NOMO-1 treated with DMSO at 0.1 percent for 48 hours (cell line): ENCODE measurements around the gene PMVK.
"Not testable (repeated sequence)": the region's sequence is repeated elsewhere in the genome, so short reads cannot be mapped to it uniquely, and the experiment has no call there.

ENCODE experiments used
- DNase-seq: peaks from one replicate; lab custom pipeline; 2025; ENCODE audit not compliant: unreplicated experiment; lab: John Stamatoyannopoulos, UW

The PMVK gene

DNA sequence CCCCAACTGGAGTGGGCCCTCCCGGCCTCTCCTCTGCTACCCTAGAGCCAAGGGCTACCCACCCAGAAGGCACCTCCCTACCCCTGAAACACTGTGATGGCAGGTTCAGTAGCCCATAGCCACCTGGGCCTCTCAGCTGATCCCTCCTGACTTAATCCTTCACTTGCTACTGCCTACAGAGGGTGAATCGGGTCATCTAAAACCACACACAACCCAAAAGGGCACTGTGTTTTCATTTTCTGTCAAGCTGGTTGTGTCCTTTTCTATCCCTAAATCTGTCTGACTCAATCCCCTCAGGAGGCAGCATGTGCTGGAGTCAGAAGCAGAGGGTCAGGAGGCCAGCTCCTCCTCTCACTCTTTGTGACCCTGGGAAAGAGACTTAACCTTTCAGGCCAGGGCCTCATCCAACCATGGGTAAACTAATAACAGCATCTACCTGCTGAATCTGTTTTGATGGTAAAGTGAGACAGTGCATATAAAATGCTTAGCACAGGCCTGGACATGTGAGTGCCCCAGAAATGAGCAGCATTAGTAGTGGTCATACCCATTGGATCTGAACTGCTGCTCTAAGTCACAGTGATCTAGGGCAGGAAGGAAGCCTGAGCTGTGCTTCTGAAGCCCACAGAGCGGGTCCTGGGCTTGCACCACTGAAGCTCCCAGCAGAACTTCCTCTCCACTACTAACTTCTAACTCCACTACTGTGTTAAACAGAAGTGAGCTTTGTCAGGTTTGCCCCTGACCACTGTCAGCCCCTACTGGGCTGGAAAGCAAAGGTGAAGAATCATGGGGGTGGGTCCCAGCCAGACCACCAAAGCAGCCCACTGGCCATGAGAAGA lies 11.0 kb downstream of the PMVK start:
- DNase-seq: no peak

DNA sequence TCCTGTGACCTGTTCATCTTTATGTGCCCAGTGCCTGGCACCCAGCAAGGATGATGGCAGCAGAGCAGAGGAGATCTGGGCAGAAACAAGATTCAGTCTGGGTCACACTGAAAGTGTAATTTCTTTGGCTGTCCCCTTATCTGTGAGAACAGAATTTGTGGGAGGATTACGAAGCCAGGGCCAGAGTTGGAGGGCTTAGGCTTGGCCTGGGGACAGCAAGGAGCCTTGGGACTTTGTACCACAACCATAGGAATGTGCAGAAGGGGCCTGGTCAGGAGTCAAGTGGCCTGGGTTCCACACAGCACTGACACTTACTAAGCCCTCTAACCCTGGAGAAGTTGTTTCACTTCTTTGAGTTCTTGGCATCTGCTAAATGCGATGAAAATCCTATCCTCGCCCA lies 12.8 kb downstream of the PMVK start:
- no peak for DNase-seq

DNA sequence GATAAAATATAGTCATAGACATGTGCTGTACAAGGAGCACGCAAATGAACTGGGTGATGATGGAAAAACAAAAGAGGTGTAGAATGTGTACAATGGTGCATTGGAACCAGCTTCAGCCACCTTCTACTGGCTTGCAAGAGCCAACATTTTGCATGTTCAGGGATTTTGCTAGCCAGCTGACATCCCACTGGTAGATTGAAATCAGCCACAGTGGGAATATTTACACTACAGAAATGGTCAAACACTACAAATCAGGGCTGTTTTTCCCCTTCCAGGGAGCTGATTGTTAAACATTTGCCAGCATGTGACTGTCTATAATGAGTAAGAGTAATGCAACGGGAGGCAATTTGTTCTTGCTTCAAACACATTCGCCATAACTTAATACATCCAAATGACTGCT lies 23.2 kb downstream of the PMVK start:
- DNase-seq: no peak

DNA sequence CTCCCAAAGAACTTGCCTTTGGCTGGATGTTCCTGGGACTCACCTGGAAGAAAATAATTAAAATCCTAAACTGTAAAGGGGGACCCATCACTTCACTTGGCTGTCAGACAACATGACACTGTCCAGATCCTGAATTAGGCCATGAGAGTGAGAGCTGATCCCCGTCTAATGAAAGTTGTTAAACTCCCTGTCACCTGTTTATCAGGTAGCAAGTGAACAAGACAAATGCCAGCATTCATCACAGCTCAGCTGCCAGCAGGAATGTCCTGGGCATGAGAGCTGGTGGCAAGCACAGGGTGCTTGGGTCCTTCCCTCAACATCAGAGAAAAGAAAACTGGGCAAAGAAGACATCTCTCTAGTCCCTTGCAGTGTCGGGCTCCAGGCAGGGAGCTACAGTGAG lies 23.8 kb downstream of the PMVK start:
- no peak for DNase-seq

DNA sequence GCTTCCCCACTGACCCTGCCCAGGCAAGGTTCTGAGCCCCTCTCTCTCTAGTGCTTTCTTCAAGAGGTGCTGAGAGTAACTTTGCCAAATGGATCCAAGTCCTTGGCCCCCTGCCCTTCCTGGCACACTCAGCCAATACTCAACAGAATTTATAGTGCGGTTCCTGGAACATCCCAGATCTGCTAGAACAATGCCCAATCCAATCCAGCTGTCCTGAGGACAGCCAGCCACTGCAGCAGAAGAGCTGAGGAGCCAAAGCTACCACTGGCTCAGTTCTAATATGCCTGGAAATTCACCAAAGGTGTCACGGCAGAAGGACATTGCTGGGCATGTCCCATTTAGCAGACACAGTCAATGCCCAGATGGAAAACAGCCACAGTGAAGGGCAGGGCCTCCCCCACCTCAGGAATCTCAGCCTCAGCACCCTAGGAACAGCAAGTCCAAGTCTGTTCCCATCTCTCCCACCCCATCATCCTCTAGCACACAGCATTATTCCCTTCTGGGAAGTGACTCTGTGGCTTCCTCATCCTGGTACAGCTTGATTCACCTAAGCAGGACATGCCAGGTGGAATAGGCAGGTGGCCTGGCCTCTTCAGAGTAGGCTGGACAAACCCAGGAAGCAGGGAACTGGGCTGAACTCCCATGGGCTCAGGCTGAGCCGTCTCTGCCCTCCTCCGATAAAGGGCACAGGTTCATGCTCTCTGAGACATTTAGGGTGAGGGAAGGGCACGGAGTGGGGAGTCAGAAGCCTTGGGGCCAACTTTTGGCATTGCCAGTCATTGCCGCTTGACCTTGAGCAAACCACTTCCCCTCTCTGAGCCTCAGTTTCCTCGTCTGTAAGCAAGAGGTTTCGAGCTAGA lies 24.6 kb downstream of the PMVK start:
- DNase-seq: no peak

DNA sequence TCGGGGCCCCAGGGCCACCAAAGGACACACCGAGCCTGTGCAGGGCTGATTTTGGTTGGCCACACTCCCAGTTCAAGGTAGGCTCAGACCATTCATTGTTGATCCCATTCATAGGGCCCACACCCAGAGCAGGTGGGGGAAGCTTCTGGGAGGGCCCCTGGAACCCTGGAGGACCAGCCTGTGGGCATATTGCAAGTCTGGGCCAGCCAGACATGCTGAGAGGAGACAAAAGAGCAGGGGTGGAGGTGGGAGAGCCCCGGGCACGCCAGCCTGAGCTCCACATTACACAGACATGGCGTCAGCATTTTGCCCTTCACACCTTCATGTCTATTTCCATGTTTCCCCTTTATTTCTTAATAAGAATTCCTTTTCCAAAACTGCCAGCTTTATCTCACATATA lies 25.7 kb downstream of the PMVK start:
- DNase-seq: no peak

DNA sequence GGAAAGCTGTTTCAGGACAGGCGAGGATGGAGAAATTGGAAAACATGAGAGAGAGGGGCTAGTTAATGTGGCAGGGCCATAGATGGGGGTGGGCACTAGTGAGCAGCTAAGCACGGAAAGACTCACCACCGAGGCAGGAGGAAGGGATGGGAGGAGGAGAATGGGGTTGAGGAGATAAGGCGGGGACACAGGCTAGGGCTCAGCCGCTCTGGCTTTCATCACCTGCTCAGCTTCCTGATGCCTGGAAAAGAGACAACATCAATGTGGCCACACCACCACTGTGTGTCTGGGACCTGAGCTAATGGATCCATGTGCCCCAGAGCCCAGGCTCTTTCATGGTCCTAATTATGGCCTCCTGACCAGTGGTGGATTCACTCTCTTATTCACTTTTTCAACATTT lies 27.6 kb downstream of the PMVK start:
- no peak for DNase-seq

DNA sequence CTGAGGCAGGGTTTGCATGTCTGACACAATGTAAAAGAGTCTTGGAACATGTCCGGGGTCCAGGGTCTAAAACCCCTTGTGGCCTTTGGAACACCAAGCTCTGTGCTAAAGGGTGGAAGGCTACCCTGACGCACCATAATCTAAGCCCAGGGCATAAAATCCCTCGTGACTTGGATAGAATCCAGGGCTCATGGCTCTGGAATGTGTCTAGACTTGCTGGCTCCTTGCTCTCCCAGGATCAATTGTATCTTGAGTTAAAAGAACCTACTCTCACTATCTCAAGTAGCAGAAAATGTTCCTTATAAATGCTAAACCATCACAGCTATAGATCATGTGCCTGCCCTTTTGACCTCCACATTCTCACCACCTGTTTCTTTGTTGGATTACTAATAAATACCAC lies 28.4 kb downstream of the PMVK start:
- DNase-seq: not testable (repeated sequence)

DNA sequence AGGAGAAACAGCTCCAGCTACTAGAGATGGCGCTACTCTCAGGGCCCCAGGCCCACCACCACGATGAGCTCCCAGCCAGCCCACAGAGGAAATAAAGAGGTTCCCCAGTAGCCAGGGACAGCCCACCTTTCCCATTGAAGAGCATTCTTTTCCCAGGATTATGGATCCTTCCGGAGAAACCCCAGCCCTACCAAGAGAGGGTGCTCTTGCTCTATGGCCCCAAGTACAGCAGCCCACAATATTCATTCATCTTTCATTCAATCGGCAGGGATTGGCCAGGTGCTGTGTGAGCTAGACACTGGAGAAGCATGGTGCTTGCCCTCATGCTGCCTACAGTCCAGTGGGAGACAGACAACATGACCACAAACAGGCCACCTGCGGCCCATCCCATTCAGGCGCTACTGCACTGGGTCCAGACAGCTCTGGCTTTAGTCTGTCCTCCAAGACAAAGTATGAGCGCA lies 29.9 kb downstream of the PMVK start:
- no peak for DNase-seq

DNA sequence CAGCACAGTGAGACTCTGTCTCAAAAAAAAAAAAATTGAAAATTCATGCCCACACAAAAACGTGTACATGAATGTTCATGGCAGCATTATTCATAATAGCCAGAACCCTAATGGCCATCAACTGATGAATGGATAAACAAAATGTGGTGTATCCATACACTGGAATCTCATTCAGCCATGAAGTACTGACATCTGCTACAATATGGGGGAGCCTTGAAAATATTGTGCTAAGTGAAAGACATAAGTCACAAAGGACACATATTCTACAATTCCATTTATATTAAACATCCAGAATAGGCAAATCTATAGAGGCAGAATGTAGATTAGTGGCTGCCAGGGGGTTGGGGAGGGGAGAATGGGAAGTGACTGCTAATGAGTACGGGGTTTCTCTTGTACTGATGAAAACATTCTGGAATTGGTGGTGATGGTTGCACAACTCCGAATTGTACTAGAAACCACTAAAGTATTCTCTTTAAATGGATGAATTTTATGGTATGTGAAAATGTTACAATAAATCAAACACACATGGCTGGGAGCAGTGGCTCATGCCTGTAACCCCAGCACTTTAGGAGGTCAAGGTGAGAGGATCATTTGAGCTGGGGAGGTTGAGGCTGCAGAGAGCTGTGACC lies 33.5 kb downstream of the PMVK start:
- DNase-seq: no peak

DNA sequence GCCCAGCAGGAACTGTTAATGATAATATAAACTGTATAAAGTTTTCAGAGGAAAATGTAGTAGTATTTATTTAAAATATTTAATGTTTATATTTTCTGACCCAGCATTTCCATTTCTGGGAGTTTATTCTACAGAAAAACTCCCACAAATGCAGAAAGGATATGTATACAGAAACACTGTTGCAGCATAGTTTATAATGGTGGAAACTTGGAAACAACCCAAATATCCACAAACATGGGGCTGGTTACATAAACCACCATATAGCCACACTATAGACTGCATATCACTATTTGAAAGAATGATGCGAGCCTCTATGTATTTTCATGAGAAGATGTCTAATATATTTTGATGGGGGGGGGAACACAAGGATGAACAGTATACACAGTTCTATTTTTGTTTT lies 34.9 kb downstream of the PMVK start:
- no peak for DNase-seq

DNA sequence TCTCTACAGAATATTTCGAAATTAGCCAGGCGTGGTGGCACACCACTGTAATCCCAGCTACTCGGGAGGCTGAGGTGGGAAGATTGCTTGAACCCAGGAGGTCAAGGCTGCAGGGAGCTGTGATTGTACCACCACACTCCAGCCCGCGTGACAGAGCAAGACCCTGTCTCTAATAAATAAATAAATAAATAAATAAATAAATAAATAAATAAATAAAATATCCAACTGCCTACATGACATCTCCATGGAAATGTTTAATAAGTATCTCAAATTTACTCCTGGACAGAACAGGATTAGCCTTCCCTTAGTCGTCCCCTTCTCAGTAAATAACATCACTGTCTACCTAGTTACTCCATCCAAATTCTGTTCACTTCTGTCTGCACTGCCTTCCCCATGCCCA lies 37.5 kb downstream of the PMVK start:
- DNase-seq: no peak

DNA sequence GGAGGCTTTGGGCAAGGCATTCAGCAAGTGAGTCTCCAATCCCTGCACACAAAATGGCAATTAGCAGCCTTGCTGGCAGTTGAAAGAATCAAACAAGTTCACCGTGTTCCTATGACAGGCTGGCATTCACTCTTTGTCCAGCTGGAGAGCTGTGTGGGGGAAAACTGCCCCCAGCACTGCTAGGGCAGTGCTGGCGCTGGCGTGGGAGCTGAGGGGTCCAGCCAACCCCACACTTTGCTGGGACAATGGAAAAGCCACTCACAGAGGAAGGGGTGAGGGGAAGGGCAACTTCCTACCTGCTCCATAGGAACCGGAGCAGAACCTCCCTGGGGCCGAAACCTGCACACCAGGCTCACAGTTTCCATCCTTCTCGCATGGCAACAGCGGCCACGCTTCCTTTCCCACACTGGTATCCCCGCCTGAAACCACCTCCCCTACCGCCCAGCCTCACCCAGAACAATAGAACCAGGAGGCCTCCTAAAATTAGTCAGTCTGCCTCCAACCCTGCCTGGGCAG lies 39.7 kb downstream of the PMVK start:
- no peak for DNase-seq

DNA sequence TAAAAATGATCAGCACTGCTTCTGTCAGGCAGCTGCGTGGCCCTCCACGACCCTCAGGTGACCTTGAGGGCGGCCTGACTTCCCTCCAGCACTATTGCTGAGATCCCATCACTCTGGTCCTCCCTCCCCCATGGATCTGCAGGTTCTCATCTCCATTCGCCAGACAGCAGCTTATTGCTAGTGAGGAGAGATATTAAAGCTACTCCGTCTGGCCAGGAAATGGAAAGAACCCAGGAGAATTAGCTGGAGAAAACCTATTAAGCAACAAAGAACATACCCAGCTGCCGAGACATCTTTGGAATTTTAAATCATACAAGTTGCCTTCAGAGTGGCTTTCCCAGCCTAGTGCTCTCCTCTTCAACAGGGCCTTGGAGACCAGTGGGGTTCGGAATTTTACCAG lies 40.7 kb downstream of the PMVK start:
- no peak for DNase-seq

DNA sequence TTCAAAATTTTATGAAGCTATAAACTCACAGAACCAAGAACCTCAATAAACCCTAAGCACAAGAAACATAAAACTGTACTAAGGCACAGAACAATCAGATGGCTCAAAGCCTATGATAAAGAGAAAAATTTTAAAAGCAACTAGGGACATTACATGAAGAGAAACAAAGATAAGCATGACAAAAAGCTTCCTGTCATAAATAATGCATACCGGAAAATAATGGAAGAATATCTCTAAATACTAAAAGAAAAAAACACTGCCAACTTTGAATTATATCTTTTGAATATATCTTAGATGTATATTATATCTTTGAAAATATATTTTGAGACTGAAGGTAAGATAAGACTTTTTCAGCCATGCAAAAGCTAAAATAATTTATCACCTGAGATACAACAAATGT lies 45.1 kb downstream of the PMVK start:
- DNase-seq: no peak

DNA sequence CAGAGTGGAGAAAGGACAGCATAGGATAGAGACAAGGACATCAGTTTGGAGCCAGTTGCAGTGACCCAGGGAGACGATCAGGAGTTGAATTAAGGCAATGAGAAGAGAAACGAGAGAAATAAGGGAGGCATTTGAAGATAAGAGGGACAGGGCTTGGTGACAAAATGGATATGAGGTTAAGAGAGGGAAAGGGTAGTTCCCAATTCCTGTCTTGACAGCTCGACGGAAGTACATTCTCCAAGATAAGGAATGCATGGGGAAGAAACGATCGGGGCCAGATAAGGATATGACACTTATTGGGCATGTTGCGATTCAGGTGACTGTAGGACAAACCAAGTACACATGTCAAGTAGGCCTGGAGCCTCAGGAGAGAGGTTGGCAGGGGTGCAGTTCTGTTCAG lies 47.8 kb downstream of the PMVK start:
- DNase-seq: no peak

DNA sequence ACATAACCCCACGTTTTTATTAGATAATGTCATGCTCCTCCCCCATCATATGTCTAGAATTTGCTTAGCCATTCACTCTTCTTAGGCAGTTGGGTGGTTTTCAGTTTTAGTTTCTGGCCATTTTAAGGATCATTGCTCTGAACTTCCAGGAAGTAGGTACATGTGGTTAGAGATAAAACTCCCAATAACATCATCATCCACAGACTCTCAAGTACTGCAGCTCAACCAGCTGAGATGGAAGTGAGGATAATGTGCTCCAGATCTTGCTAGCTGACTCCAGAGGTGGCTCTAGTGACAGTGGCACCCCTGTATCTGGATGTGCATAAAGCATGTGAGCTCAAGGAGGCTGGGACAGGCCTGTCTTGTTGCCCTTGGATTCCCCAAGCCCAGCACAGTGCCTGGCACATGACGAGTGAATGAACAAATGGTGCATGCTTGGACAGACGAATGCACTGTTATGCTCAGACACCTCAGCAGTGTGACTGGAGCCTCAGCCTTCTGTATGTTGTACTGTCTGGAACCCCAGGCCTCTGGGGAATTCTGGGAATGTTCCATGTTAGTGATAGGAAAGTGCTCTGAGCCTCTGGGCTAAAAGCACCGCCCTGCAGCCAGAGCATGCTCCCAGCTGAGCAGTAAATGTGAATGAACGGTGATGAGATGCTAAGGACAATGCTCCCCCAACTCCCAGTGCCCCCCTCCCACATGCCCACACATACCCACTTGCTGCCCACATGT lies 50.1 kb downstream of the PMVK start:
- DNase-seq: no peak

DNA sequence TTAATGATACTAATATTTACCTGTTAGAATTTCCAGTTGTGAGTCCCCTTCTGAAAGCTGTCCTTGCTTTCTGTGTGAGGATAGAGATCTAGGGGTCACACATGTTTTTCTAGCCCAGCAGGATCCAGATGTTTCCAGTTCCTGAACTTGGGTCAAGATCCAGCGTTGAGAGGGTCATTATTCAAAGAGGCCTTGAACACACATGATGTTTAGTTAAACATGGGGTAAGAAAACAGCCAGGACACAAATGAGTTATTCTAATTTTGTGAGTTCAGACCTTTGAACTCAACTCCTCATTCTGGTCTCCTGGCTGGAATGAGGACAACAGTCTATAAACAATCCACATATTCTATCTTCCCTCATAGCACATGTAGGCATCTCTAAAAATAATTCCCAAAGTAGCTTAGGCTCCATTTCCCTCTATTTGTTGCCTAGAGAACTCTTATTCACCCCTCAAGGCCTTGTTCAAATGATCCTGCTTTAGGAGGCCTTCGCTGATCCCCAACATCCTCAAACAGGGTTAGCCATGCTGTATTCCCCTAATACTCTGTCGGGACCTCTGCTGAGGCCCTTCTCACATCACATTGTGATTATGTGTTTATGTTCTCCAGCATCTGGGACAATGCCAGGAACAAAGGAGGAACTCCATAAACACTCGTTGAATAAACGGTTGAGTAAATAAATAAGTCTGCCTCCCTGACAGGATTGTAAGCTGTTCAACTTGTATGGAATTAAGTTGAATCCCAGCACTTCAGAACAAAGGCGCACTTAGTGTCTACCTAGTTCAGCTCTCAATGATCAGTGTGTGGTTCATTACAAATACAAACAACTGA lies 51.4 kb downstream of the PMVK start:
- no peak for DNase-seq

DNA sequence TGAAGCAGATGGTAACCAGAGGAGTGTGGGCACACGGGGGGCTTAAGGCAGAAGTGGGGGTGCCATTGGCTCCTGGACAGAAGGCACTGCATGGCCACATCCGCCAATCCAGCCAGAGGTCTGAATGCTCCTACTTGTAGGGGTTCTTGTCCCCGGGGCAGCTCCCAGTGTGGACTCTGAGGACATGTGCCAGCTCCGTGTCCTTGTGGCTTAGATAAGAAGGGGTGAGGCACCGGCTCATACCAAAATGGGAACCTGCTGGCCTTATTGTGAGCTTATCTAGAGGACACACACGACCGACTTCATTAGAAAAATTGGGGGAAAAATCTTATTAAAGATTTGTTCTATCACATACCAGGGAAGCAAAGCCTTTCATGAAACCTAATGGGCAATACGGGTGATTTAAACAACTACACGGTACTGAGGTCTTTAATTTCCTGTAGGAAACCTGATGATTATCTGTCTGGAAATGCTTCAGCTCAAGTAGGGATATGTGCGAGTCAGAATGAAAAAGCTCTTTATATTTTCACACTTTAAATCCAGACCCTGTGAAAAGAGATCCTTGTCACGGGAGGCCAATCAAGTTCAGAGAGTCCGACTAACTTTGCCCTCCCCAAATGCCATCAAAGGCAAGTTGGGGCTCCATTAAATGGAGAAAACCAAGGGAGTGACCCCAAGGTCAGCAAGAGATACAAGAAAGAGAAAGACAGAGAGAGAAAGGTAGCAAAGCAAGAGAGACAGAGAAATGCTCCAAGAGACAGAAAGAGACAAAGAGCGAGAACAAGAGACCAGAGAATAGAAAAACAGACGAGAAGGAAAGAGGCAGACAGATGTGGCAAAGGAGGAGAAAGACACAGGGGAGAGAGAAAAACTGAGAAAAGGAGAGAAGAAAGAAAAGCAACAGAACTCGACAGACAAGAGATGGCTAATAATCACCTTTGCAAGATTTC lies 52.3 kb downstream of the PMVK start:
- no peak for DNase-seq
